Measurements from ENCODE around the gene ATP2C1. TPM values are rescaled to one million over a fixed set of nuclear protein-coding genes. Genes with fewer than 3 reads are reported as not detected.

The ATP2C1 gene
- total and polyA plus RNA-seq, 2 of the 13 experiments (the other 11 are each of a cell fraction or from before 2014, with no cell fraction given) = 32.4 to 37.6 TPM

GRCh38 chr3:131026321-131027151, 132.7 kb downstream of the ATP2C1 start, which contains the start of the genes ASTE1 and NEK11 (continued):
- TF ChIP-seq UBTF (CRISPR knock-in tag; IDR thresholded peaks at IDR 0.05) = peak; percentile 75
- 0 out of 2 replicates have a peak, but pooled peaks have one; percentile 38 for TF ChIP-seq ZSCAN5A (CRISPR knock-in tag; IDR thresholded peaks at IDR 0.05; ENCODE audit: borderline replicate concordance)
- TF ChIP-seq DMAP1 (CRISPR knock-in tag; IDR thresholded peaks at IDR 0.05) = peak; percentile 72; the same call in 1 of the 2 replicates
- TF ChIP-seq SNAPC4 (CRISPR knock-in tag; IDR thresholded peaks at IDR 0.05) = 0 out of 2 replicates have a peak, but pooled peaks have one; percentile 37
- TF ChIP-seq ZNF234 (CRISPR knock-in tag; conservative IDR thresholded peaks at IDR 0.05) = no peak
- TF ChIP-seq ZNF354B (CRISPR knock-in tag; IDR thresholded peaks at IDR 0.05) = peak; percentile 55; the same call in 1 of the 2 replicates
- 0 out of 2 replicates have a peak, but pooled peaks have one; percentile 23 for TF ChIP-seq MEF2D (CRISPR knock-in tag; IDR thresholded peaks at IDR 0.05)
- TF ChIP-seq U2AF2 (IDR thresholded peaks at IDR 0.05; ENCODE audit: low read depth, low read length) = no peak
- TF ChIP-seq HNRNPUL1 (IDR thresholded peaks at IDR 0.05; ENCODE audit: low read depth, low read length) = no peak
- no peak; the same call in 1 of the 2 replicates for TF ChIP-seq HIC2 (CRISPR knock-in tag; IDR thresholded peaks at IDR 0.05; ENCODE audit: low read depth)
- TF ChIP-seq ATF2 (CRISPR knock-in tag; IDR thresholded peaks at IDR 0.05) = peak; percentile 43; the same call in 1 of the 2 replicates
- TF ChIP-seq NFE2L2 (IDR thresholded peaks at IDR 0.05; ENCODE audit: low read length) = no peak
- no peak for TF ChIP-seq ZNF160 (CRISPR knock-in tag; IDR thresholded peaks at IDR 0.05)
- TF ChIP-seq RORA (CRISPR knock-in tag; IDR thresholded peaks at IDR 0.05) = no peak

Data from HepG2 (cell line).